Left colon (tissue), 2 donors: Measurements from ENCODE around the gene GPATCH2L. TPM values are rescaled to one million over a fixed set of nuclear protein-coding genes. Genes with fewer than 3 reads are reported as not detected.

ENCODE experiments used
- ATAC-seq: fragments of 200-7000 bp; cut with Tn5 transposase; one replicate; pipeline ENCODE4 v1.9.1; 2020; ENCODE audit warnings: mild to moderate bottlenecking, moderate library complexity
- DNase-seq, 2 donors: peaks; one replicate each; pipeline ENCODE4 v3.0.0-alpha.2; 2020
- intact Hi-C, 2 donors: fragments of 100-400 bp; cut with DNase I in 1 of 2; cut with micrococcal nuclease in 1 of 2; formaldehyde crosslinking; loops; one replicate each; pipeline versions ENCODE4 v1.11.2 to v1.14.0; 2022; cut with DNase I, micrococcal nuclease
- total RNA-seq, 2 donors: library from RNA; stranded (reverse); fragmentation: NEBNext Ultra II Directional; extraction: Animal tissue kit (Norgen Biotek cat#: 25700); gene quantifications; one replicate each; pipeline ENCODE4 v1.2.1, GENCODE V29; 2021
- donor health status: DM: no; HTN: no; CAD: no.
- donor health status: DM: yes; HTN: yes; CAD: no.

GPATCH2L gene
- total RNA-seq, 2 donors from 2014 or later: 32.1 to 37.6 TPM

DNA sequence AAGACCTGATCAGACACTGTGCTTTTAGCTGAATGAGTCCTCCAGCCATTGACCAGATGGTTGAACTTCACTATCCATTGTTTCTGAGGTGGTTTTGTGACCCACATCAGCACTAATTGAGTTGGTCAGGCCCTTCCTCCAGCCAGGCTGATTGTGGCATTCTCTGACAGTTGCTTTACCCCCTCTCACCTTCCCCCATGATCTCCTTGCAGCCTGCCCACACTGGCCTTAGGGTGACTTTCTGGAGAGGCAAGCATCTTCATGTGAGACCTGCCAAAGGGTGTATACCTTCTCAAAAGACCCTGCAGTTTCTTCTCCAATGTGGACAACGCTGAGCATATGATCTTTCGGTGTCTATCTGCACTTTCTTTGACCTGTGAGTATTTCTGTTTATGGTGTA, 83.9 kb downstream of the GPATCH2L start:
- intact Hi-C loops: no loop called here
- no peak for ATAC-seq
- no peak for DNase-seq

DNA sequence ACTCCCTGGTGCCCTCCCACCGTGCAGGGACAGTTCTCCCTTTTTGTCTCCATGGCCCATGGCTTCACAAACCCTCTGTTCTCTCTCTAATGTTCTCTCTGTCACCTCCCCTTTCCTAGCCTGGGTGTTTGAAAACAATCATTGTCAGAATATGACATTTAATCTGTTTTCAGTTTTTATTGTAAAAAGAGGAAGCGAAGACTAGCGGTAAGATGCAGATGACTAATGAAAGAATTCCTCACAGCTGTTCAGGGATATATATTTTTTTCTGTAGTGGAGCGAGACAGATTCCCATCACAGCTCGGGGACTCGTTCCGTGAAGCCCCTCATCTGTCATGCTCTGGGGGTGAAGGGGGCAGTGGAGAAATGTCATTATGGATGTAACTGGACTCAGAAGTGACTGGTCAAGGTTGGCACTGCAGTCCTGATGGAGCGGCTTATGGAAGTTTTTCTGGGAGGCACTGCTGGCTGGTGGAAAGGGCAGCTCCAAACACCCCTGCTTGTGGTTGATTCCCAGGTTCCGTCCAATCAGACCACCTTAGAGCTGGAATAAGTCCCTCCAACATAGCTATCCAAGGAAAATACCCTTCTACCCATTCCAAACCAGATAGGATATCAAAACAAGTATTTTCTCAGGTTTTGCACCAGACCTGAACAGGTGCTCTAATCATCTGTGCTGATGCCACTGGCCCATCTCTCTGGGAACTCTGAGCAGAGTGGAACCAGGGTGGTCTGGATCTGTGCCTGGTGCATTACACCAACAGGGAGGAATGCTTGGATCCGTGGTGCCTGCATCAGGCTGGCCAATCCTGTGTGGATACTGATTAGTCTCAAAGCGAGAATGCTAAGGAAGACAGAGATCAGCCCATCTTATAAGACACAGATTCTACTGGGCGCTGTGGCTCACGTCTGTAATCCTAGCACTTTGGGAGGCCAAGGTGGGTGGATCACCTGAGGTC, 84.7 kb downstream of the GPATCH2L start:
- DNase-seq: no peak
- intact Hi-C loops: no loop called here
- ATAC-seq: no peak

DNA sequence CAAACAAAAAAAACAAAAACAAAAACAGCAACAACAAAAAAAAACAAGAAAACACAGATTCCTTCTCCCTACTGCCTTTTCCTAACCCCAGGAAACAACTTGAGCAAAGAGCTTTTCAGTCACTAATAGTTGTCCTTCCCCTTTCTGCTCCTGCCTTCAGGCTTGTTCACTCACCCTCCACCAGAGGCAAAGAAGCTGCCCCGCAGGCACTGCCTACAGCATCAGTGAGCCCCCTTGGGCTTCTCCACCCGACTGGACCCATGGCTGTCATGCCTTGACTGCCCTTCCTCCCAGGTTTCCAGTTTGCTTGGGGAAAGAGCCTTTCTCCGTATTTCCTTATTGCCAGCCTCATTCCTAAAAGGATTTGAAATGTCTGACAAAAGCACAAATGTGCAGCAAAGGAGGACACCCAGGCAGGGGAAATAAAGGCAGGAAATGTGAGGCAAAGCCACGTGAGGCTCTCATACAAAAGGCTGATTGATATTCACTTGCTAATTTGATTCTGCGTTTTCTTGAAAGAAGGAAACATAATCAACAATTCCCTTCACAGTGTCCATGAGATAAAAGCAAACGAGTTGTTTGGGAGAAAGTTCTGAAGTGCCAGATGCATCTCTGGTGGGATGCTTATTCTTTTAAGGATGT, 85.7 kb downstream of the GPATCH2L start:
- DNase-seq (no peak), ATAC-seq (no peak)
- intact Hi-C loops: no loop called here

DNA sequence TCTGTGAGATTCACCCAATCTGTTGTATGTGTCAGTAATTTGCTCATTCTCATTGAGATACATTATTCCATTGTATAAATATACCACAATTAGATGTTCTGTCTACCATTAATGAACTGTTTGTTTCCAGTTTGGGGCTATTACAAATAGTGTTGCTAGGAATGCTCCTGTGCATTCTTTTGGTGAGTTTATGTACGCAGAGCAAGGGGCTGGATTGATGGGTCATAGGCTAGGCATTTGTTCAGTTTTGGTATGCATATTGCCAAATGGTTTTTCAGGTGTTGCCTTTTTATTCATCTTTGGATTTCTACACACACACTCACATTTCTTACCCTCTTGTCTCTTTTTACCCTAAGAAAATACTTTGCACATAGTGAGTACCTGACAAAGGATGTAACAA, 93.4 kb downstream of the GPATCH2L start:
- ATAC-seq (no peak), DNase-seq (no peak)
- intact Hi-C loops: no loop called here

DNA sequence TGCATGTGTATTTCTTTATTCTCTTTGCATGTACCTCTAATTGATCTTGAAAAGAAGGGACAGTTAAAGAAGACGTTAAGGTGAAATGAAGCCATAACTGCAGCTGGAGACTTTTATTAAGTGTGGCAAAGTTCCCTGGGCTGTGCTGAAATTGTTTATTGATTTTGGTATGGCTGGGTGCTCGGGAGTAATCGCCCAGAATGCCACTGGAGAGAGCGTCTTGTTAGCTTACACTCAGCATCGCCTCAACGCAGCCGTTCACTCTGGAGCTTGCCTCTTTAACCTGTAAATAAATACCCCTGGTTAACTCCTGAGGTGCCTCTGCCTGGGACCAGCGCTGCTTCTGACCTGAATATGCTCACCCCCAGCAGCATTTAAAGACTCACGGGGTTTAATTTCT, 98.6 kb downstream of the GPATCH2L start:
- DNase-seq (no peak), ATAC-seq (no peak)
- intact Hi-C loops: no loop called here

DNA sequence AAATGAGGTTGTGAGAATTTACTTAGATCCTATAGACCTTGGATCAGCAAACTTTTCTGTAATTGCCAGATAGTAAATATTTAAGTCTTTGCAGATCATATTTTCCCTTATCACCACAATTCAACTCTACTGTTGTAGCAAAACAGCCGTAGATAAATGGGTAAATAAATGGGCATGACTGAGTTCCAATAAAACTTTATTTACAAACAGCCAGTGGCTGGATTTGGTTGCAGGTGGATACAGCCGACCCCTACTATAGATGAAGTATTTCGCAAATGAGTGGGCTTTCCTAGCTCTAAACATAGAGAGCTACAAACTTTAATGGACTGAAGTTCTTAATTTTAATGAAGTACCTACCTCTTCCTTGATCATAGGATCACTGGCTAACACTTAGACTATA, 100.7 kb downstream of the GPATCH2L start:
- intact Hi-C loops: no loop called here
- ATAC-seq (no peak), DNase-seq (no peak)

DNA sequence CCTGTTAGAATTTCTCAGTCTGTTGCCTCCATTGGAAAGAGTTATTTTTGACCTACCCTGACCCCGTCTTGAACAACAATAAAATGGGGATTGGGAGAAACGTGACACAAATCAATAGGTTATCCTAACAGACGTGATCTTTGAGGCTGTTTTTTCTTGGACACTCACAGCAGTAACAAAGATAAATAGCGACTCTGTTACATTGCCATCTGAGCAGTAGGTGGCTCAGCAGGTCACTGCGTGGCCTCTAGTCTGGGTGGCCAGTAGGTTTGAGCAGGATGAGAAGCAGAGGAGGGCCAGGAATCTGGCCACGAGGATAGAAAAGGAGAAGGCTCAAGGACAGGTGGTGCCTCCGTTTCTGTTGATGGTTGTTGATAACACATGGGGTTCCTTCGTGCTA, 101.4 kb downstream of the GPATCH2L start:
- DNase-seq: no peak
- no peak for ATAC-seq
- intact Hi-C loops: no loop called here

DNA sequence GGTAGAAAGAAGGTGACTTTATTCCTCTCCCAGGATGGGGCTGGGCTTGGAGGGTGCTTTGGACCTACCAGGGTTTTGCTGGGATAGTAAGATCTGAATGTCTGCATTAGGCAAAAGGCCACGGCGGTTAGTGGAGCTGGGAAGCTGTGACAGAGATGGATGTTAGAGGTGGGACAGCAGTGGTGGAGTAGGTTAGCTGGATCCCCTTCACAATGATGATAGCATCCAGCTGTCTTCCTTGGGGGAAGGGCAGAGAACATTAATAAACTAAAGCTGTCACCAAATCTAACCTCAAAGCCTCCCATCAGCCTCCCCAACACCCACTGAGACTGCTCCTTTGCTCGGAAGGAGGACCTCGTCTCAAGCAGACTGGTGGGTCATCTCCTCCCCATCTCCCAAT, 104.8 kb downstream of the GPATCH2L start:
- intact Hi-C loops: no loop called here
- no peak for ATAC-seq
- DNase-seq: no peak

DNA sequence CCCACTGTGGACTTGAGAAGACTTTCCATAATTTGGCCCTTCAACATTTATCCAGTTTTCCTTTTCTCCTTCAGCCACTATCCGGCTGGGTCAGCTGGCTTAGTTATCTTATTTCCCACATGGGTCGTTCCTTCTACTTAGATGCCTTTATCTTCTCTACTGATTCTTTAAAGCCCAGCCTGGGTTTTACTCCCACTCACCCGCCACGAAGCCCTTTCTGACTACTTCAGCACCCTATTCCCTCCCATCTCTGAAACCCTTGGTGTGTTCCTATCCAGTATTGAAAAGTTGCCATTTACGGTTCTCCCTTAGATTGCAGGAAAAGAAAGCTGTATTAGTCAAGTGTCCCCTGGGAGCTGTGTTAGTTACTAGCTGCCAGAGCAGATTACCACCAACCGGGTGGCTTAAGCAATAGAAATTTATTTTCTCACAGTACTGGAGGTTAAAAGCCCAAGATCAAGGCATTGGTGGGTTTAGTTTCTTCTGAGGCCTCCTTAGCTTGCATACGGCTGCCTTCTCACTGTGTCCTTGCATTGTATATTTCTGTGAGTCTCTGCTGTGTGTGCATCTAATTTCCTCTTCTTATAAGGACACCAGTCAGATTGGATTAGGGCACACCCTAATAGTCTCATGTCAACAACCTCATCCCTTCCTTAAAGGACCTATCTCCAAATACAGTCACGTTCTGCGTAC, 105.5 kb downstream of the GPATCH2L start:
- DNase-seq (no peak), ATAC-seq (no peak)
- intact Hi-C loops: no loop called here

DNA sequence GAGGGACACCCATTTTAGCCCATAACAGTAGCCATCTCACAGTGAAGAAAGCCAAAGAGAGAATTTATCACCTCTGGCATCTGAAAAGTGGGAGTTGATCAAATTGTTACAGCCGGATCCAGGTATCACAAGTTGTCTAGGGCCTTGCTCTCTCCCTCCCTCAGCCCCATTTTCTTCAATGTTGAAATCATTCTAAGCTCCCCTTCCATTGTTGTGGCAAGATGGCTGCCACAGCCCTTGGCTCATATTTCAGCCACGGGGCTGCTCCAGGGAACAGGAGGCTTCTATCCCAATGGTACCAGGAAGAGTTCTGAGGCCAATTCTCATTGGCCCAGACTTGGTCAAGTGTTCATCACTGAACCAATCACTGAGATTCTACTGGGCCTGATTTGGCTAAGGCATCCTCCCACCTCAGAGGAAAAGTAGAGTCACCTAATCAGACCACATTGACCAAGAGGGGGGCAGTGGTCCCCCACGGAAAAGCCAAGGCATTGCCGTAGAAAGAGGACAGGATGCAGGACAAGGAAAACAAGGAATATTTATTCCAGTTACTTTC, 106.2 kb downstream of the GPATCH2L start:
- intact Hi-C loops: no loop called here
- ATAC-seq (no peak), DNase-seq (no peak)

DNA sequence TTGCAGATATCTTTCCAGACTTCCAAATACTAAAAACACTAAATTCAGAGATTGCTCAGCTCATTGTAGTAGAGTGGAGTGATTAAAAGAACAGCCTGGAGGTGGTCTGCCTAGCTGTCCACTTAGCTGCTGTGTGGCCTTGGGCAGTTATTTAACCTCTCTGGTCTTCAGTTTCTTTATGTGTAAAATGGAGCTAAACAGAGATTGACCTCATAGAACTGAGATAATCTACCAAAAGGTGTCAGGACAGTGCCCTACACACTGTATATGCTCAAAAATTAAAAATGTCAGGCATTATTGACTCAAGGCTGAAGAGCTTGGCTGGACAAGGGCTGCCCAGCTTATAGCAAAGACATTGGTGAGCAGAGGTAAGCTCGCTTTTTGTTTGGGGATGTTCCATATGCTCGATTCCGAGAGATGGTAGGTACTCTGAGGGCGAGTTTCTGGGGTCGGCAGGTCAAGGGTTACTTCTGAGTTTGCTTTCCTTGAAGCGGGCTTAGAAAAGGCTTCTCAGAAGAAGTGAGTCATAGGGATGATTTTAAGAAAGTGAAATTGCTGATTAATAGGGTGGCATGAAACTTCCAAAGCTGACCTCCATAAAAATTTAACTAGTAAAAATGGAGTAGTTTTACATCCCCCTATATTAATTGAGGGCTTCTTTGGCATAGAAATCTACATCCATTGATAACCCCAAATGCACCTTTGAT, 107.5 kb downstream of the GPATCH2L start:
- ATAC-seq (no peak), DNase-seq (no peak)
- intact Hi-C loops: no loop called here

DNA sequence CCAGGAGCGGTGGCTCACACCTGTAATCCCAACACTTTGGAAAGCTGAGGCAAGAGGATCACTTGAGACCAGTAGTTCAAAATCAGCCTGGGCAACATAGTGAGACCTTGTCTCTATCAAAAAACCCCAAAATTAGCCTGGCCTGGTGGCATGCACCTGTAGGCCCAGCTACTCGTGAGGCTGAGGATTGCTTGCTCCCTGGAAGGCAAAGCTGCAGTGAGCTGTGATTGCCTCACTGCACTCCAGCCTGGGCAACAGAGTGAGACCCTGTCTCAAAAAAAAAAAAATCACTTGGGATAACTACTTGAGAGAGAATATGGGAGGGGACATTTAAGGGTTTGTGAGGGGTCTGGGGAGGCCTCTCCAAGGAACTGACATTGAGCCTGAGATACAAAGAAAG, 109.0 kb downstream of the GPATCH2L start:
- DNase-seq (no peak), ATAC-seq (no peak)
- intact Hi-C loops: no loop called here

DNA sequence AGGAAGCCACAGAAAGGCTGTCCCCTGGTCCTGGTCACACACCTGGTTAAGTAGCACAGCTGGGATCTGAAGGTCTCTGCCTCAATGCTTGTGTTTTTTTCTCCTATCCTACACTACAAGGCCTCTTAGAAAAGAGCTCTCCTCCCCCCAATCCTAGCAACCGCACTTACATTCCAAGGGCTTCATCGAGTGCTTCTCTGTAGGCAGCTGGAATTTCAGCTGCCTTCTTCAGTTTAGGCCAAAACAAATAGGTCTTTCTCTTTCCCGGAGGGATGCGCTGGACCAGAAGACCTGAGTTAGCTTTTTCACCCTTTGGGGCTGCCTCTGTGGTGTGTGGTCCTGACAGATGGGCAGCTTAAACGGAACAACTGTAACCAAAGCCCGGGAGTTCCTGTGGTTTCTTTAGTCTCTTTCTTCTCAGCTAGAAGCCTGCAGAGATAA, 109.7 kb downstream of the GPATCH2L start:
- no peak for DNase-seq
- ATAC-seq: no peak
- intact Hi-C loops: no loop called here

DNA sequence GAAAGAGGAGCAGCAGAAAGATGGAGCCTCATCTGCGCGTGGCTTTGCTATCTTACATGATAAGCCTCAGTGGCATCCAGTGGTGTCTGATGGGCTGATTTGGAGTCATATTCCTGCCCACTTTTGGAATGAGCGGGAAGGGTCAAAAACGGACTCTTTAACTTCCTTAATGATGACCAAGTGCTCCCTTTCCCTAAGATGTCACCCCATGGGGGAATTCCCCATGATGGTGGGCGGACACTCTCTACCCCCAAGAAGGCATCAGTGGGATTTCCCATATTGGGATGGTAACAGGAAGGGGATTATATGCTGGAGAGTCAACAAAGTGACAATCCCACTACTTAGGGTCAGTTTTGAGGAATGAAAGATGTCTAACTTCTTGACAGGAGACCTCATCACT, 110.9 kb downstream of the GPATCH2L start:
- no peak for DNase-seq
- ATAC-seq: no peak
- intact Hi-C loops: no loop called here

Other genes starting within 250 kb of the GPATCH2L start
- 1 to 10 TPM; 4.5 to 5.9 TPM for gene TGFB3, start 169.9 kb upstream of the GPATCH2L start, total RNA-seq
- gene IFT43, start 166.2 kb upstream of the GPATCH2L start, total RNA-seq: 10 to 100 TPM; 25.9 to 27.3 TPM
- gene ESRRB, start 224.2 kb downstream of the GPATCH2L start, total RNA-seq: under 1 TPM; 0.06 to 0.18 TPM